Measurements from ENCODE around the gene PIK3C2G. TPM values are rescaled to one million over a fixed set of nuclear protein-coding genes. Genes with fewer than 3 reads are reported as not detected.

Gene PIK3C2G
- total and polyA plus RNA-seq, 8 donors = 0.60 to 3.2 (median 1.5) TPM

- no peak for FAIRE-seq
- Histone ChIP-seq H3K27me3 (no peaks in the 10 kb centered on the region), H3K27ac (no peak overlapping the region), H3K4me1 (no peaks in the 10 kb centered on the region), H3K9me3 (no peaks in the 10 kb centered on the region), H3K4me3 (no peak overlapping the region), H3K36me3 (no peaks in the 10 kb centered on the region)
- 38 to 54% methylated on average over 2 of the region's 2 CpGs for WGBS, 2 donors
- TF ChIP-seq CTCF (IDR thresholded peaks at IDR 0.05) = no peak
- intact Hi-C loops (cut with DNase I) = no loop called here
- no peak for DNase-seq
- ATAC-seq = no peak
Observed at GRCh38 chr12:18581232-18581962, 320.1 kb downstream of the PIK3C2G start.

GRCh38 chr12:18583655-18584054, 322.3 kb downstream of the PIK3C2G start:
- intact Hi-C loops (cut with DNase I) = no loop called here
- DNase-seq = no peak
- Histone ChIP-seq H3K36me3 (no peaks in the 10 kb centered on the region), H3K27me3 (no peaks in the 10 kb centered on the region), H3K4me3 (no peak overlapping the region), H3K4me1 (no peaks in the 10 kb centered on the region), H3K9me3 (no peaks in the 10 kb centered on the region), H3K27ac (no peak overlapping the region)
- TF ChIP-seq CTCF (IDR thresholded peaks at IDR 0.05) = no peak
- no peak for ATAC-seq
- FAIRE-seq = no peak

GRCh38 chr12:18586581-18586980, 325.3 kb downstream of the PIK3C2G start:
- H3K9me3 ChIP-seq = no peaks in the 10 kb centered on the region
- intact Hi-C loops (cut with DNase I) = no loop called here
- no peak overlapping the region for H3K27ac ChIP-seq
- no peak for TF ChIP-seq CTCF (IDR thresholded peaks at IDR 0.05)
- H3K27me3 ChIP-seq = no peaks in the 10 kb centered on the region
- no peaks in the 10 kb centered on the region for H3K4me1 ChIP-seq
- H3K4me3 ChIP-seq = no peak overlapping the region
- DNase-seq (no peak), FAIRE-seq (no peak), ATAC-seq (no peak)
- no peaks in the 10 kb centered on the region for H3K36me3 ChIP-seq

GRCh38 chr12:18589316-18589715, 328.0 kb downstream of the PIK3C2G start:
- ATAC-seq = no peak

More at GRCh38 chr12:18589316-18589715, 328.0 kb downstream of the PIK3C2G start:
- intact Hi-C loops (cut with DNase I) = no loop called here
- FAIRE-seq = no peak
- Histone ChIP-seq H3K27ac (no peak overlapping the region), H3K4me1 (no peaks in the 10 kb centered on the region), H3K36me3 (no peaks in the 10 kb centered on the region), H3K4me3 (no peak overlapping the region), H3K27me3 (no peaks in the 10 kb centered on the region), H3K9me3 (no peaks in the 10 kb centered on the region)
- TF ChIP-seq CTCF (IDR thresholded peaks at IDR 0.05) = no peak
- no peak for DNase-seq

All from pancreas (tissue), 10 donors.